ENCODE measurements around the gene CPSF3.
"Not testable (repeated sequence)": the region's sequence is repeated elsewhere in the genome, so short reads cannot be mapped to it uniquely, and the experiment has no call there.

The CPSF3 gene

DNA sequence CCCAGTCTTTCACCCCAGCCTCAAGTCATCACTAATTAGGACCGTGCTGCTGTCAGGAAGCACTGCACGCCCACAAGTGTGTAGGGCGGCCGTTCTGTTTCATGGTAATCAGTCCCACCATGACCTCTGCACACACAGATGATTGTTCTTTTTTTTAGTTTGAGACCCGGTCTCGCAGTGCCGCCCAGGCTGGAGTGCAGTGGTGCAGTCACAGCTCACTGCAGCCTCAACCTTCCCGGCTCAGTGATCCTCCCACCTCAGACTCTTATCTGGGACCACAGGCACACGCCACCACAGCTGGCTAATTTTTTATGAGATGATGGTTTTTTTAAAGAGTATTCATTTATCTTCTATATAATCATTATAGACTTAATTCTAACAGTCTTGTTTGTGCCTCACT lies 49.1 kb downstream of the CPSF3 start:
- no peak for DNase-seq

DNA sequence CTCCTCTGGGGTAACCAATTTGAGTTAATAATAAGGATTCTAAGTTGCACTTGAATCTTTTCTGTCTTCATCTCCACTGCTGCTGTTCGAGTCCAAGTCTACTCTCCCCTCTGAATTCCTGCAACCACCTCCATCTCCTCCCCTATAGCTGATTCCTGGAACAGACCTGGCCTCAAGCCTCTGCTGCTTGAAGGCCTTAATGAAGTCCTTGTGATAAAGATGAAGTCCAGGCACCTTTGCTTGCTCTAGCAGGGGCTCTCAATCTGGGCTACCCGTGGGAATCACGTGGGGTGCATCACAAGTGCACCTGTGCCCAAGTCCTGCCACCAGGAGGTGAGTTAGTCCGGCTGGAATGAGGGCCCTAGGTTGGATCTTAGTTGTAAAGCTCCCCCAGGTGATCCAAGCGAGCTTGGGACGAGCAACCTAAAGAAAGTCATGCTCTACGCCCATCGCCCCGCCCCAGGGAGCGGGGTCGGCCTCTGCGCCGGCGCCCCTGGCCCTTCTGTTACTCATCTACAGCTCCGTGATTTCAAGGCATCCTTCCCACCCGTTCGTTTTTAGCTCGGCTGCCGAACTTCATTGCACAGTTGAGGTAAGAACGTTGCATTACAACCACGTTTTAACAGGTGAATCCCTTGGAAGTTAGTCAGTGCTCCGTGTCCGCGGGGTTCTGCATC lies 50.0 kb downstream of the CPSF3 start:
- DNase-seq, result no peak

DNA sequence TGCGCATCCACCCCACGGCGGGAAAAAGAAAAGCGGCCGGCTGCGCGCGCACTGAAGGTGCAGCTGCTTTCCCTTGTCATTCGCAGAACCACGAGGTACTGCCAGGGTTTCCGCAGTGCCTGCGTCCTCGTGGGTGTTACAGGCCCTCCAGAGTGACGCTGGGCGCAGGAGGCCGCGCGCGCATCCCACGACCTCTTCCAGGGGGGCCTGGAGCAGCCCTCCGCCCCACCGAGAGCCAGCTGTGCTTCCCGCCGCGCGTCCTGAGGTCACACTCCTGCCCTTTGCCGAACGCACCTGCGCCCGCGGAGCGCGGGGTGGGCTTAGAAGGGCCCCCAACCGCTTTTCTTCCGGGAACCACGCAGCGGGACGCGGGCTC lies 50.5 kb downstream of the CPSF3 start:
- DNase-seq, result no peak

DNA sequence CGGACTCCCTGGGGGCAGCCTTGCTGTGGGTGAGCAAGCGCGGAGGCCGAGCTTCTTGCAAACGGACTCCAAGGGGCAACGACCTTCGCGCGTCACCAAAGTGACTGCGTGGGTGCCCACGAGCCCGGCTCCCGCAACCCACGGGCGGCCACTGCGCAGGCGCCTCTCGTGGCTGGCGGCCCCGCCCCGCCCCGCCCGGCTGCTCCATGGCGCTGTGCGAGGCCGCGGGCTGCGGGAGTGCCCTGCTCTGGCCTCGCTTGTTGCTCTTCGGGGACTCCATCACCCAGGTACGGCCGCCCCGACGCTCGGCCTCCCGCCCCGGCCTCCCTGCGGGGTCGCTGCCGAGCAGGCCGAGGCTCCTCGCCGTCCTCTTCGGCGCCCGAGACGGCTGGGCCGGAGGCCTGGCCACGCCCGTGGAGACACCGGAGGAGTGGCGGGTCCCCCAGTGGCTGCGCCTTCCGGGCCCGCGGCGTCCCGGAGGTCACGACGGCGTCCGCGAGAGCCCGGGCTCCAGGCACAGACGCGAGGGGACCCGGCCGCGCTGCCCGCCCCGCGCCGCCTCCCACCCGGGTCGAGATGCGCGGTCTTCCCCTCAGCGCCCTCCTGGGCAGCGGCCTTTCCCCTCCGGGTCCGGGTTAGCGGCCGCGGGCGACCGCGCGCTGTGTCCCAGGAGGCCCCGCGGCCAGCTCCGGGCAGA lies 51.1 kb downstream of the CPSF3 start, which contains the start of gene IAH1:
Gene IAH1, plus strand, starts transcription at position 191 of the 697 bp plus-strand sequence. Its CDS starts 16 bp downstream, at position 207.
- DNase-seq, result no peak

DNA sequence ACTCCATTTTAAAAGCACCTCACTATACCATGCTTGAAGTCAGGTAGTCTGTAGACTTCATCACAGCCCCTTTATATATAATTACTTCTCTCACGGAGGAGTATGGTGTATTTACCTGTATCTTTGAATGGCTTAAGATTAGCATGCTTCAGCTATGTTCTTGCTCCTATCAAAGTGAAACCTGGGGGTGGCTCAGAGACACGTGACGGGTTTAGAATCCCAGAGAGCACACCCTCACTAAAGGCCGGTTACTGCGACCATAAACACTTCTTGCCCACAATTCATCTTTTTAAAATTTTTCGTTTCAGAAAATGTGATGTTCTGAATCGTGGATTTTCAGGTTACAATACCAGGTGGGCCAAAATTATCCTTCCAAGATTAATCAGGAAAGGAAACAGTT lies 54.5 kb downstream of the CPSF3 start:
- no peak for DNase-seq

DNA sequence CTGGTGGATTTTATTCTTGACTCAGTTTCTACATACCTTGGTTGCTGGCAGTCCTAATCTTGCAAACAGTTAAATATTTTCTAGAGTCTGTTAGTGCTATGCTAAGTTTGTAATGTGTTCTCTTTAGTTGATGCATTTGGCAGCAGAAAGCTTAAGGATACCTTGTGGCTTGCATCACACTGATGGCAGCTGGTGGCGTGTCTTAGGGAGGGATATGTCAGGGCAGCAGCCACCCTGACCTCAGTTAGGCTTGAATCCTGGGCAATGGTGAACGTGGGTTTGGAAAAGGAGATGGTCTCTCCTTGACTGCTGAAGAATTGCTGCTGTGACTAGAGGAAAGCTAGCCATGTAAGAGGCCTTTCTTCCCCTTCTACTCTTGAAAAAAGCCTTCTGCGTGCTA lies 55.1 kb downstream of the CPSF3 start:
- DNase-seq, result no peak

DNA sequence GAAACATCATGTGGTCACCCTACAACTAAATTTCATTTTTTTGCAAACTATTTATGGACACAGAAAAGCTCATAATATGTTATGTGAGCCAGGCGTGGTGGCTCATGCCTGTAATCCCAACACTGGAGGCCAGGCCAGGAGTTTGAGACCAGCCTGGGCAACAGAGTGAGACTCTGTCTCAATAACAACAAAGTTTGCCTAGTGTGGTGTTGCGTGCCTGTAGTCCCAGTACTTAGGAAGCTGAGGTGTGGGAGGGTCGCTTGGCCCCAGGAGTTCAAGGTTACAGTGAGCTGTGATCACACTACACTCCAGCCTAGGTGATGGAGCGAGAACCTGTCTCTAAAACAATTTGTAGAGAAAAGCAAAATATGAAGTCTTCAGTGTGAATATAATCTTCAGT lies 56.7 kb downstream of the CPSF3 start:
- DNase-seq, result no peak

DNA sequence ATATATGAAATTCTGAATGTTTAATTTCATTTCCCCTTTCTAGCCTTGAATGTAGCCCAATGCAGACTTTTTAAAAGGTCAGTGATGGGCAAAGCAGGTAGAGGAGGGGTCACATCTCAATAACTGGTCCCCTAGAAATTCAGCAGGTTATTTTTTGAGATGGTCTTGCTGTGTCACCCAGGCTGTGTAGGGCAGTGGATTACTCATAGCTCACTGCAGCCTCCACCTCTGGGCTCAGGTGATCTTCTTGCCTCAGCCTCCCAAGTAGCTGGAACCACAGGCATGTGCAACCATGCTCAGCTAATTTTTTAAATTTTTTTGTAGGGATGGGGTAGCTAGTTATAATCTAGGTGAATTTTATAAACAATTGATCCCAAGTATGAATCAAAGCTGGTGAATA lies 59.7 kb downstream of the CPSF3 start:
- no peak for DNase-seq

DNA sequence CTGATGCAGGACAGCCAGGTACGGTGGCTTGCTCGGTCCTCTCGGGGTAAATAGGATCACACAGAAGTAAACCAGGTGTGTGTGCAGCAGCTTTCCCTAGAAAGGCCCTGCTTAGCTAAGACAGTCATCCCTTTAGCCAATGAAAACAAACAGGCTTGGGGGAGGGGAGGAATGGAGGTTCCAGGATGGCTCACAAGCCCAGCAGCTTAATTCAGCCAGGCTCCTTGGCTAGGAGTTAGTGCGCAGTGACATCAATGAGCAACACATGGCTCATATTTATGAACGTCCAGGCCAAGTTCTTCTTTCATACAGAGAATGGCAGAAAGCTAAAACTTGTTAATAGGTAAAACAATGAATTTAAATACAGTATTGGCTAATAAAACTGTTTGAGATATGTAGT lies 61.1 kb downstream of the CPSF3 start:
- DNase-seq, result no peak

DNA sequence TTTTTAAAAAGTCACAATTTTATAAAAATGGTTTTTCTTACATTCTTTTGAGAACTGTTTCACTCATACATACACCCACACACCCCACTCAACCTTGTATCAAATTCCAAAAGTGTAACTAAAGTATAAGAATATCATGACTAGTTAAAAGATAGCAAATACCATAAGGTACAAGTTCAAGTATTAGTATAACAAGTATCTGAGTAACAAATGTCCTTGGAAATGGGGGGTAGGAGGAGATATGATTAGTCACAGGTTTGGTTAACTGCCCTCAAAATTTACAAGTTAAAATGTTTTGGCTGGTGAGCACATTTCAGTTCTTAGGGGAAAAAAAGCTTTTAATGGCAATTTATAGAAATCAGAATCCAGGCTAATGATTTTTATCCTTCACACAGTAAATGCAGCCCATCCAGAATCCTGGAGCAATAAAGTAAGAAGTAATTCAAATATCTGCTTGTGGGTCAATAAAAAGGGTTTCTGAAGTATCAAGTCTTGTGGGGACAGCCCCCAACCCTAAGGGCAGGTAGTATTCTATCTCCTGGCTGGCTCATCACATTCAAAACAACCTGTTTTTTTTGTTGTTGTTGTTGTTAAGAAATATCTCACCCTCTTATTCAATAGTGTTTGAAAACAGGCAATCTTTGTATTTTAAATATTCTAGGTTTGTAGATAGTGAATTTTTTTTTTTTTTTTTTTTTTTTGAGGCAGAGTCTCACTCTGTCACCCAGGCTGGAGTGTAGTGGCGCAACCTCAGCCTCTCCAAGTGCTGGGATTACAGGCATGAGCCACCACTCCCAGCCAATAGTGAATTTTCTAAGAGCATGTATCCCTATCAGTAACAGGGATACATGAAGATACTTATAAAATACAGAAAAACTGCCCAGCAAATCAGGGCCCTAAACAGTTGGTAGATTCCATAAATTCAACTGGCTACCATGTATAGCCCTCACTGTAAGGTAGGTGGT lies 65.4 kb downstream of the CPSF3 start:
- no peak for DNase-seq

DNA sequence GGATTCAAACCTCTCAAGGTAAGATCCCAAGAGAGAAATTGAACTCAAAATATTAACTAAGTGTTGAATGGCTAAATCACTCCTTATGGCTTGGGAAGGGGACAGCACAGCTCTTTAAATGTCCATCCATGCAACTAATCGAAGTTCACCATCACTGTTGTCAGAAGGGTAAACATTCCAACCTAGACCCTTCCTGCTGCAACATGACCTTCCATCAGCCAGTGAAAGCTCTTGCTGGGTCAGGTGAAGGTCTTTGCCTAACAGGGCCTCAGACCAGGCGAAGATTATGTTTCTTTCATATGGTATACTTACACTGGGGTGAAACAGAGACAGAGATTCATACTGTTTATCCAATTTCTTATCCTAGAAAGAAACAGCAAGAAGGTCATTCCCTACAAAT lies 67.3 kb downstream of the CPSF3 start:
- DNase-seq, result no peak

DNA sequence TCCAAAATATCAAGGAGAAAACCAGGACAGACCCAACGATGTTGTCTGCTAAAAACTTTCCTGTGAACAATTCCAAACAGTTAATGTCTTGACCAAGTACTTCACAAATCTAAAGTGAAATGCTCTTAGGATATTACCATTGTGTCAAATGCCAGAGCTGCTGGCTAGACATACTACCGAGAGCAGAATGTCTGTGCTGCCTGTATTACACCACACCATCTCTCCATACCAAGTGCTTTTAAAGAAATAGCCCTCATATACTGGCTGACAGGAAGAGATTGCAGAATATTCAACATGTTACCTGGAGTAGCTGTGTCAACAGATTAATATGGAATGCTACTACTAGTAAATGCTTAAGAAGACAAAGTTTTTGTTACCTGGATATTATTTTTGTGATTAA lies 69.5 kb downstream of the CPSF3 start:
- DNase-seq, result no peak

DNA sequence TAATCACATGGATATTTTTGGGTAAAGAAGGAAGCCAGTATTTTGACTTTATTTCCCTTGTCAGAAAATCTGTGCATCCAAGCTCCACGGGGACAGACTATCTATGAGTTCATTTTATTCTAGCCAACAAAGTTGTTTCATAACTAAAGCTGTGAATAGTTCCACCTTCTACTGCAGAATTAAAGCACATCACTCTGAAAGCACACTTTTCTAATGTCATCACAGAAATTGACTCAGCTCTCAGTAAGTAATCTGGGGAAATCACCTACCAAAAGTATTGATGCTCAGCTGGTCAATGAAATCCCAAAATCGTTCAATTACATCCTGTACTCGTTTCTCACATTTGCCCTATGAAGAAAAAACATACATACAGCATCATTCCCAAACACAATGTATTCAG lies 70.0 kb downstream of the CPSF3 start:
- DNase-seq, result no peak

DNA sequence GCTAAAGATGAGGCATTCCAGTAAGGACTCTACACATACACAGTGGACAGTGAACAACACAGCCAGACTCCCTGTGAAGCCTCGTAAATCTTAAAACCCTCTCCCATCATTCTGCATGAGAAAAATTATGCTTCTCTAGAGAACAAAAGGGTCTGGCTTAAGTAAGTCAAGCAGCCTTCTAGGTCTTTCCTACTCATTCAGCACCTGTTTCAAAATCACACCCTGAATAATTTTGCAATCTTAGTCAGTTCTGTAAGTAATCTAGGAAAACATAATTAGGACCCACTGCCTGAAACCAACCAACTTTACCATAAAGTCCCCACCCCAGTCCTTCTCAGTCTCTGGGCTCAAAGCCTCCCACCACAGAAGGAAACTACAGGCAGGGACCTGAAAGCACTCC lies 70.6 kb downstream of the CPSF3 start:
- DNase-seq, result no peak

DNA sequence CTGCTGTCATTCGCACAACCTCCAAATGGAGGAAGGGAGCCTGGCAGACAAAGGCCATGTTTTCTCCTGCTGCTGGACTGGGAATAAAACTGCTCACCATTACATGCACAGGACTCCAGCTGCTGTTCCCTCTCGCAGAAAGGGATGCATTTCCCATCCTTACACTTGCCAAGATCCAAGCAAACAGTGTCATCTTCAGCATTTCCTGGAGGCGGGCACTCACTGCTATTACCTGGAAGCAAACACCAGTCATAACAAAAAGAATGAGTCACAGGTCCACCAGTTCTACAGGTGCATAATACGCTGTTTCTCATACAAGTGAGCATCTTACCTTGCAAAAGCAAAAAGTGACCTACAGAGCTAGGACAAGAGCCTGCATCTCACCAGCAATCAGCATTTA lies 73.6 kb downstream of the CPSF3 start:
- DNase-seq, result no peak

DNA sequence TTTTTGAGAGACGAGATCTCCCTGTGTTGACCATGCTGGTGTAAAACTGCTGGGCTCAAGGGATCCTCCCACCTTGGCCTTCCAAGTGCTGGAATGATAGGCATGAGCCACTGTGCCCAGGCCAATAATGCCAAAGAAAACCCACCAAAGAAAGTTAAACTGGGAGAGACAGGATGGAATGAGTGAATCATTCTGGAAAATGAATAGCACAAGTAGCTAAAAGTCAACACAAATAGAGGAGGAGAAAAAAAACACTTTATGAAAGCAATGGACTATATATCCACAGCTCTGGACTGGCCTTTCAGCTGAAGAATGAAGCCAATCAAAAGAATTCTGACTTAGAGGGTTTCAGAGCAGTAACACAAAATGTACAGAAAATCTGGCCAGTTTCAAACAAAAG lies 74.8 kb downstream of the CPSF3 start:
- DNase-seq, result no peak

DNA sequence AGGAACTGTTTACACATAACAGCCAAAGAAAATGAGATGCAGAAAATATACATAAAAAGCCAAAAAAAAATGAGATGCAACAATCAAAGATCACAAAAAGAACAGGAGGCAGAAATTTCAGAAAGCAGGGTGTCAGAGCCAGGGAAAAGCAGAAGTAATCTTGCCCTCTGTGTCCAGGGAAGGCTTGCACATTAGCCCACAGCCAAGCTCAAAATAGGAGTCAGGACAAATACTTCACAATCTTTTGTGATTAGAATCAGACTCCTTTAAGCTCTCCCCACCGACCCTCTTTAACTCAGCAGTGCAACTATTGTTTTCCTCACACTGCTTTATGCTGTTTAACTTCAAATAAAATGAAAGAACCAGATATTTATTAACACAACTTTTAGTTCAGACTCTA lies 85.5 kb downstream of the CPSF3 start:
- no peak for DNase-seq

DNA sequence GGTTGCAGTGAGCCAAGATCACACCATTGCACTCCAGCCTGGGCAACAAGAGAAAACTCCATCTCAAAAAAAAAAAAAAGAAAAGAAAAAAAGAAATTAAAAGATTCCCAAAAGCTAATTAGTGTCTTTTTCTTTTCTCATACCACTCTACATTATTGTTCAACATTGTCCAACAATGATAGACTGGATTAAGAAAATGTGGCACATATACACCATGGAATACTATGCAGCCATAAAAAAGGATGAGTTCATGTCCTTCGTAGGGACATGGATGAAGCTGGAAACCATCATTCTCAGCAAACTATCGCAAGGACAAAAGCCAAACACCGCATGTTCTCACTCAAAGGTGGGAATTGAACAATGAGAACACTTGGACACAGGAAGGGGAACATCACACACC lies 90.5 kb downstream of the CPSF3 start:
- not testable (repeated sequence) for DNase-seq

DNA sequence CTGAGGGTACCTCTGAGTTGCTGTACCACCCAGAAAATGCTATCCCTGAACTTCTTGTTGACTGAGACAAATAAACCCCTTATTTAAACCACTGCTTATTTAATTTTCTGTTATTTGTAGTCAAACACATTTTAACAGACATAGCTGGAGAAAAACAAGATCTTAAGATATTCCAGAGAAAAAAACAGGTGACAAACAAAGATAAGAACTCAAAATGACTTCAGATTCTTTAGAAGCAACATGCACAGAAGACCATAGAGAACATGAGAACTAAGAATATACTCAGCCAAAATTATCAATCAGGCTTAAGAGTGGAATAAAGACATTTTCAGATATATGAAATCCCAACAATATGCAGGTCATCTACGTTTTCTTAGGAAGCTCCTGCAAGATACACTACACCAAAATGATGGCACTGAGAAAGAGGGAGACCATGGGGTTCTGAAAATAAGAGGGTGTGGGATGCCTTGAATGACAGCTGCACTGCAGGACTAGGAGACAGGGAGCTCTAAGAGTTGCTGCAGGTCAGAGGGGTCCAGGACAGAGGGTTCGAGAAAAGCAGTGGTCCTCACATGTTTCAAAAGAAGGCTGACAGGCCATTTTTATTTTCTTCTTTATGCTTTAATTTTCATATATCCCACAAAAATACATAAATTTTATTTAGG lies 93.8 kb downstream of the CPSF3 start:
- DNase-seq, result no peak

DNA sequence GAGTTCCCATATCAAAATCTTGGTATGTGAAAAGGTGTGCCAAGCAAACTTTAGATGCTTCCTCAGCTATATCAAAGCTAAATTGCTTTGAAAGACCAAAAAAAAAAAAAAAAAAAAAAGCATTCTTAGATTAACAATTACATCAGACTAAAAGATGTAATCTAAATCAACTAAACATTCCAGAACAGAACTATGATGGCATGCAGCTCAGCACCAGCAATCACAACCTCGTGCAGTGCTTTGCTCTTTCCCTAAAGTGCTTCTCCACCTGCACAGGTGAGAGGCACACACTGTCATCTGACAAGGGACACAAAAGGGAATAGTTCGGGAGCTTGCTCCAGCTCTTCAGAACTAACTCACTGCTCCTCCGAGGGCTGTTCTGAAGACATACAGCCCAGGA lies 94.7 kb downstream of the CPSF3 start:
- DNase-seq, result no peak

DNA sequence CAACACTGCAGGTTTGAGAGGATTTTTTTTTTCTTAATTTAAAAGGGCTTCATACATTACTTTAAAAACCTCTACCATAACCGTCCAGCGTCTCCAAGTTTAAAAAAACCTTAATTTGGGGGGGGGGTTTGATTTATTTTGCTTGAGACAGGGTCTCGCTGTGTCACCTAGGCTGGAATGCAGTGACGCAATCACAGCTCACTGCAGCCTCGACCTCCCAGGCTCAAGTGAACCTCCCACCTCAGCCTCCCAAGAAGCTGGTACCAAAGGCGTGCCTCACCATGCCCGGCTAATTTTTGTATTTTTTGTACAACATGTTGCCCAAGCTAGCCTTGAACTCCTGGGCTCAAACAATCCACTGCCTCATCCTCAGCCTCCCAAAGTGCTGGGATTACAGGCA lies 95.3 kb downstream of the CPSF3 start:
- DNase-seq, result no peak

DNA sequence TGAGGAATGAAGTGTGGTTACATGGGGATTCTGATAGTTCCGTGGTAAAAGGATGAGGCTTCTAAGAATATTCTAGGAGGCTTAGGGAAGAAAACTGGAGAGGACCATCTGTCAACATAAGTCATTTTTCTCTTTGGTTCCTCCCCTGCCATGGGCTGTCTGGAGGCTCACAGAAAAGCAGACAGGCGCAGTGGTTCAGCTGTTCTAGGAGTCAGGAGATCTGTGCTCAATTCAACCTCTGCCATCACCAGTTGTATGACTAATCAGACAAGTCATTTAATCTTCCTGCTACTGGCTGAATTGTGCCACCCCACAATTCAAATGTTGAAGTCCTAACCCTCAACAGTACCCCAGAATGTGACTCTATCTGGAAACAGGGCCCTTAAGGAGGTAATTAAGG lies 95.8 kb downstream of the CPSF3 start:
- DNase-seq, result no peak

All from amniotic stem cell (primary cell).